DND-41 (cell line): ENCODE data around the gene SLC1A3.

ENCODE experiments used
- EZH2 ChIP-seq: IDR thresholded peaks from 3 replicates; pipeline ENCODE4 v1.6.1; 2012; ENCODE audit warnings: borderline replicate concordance, low read depth, mild to moderate bottlenecking, moderate library complexity, low read length, inconsistent platforms; ENCODE audit not compliant: severe bottlenecking
- TF ChIP-seq, protein P1 (sequence below): IDR thresholded peaks from 2 replicates; pipeline ENCODE4 v1.5.1; 2012; ENCODE audit warnings: borderline replicate concordance, low read length, moderate library complexity, mild to moderate bottlenecking; ENCODE audit not compliant: poor library complexity, severe bottlenecking; ENCODE audit errors: extremely low read depth

DNA sequence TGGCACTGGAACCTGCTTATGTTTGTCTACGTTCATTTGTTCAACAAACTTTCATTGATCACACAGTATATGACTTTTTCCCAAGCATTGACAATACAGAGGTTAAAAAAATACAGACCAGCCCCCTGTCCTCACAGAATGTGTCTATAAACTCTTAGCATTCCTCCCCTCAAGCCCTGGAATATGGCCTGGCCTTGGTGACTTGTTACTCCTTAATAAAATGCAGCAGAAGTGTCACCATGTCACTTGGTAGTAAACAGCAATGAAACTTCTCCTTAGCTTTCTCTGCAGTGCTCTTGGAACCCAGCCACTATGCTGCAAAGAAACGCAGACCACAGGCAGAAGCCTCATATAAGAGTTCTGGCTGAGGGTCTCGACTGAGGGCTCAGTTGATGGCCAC lies 19.1 kb upstream of the SLC1A3 start:
- TF ChIP-seq, protein P1, sequence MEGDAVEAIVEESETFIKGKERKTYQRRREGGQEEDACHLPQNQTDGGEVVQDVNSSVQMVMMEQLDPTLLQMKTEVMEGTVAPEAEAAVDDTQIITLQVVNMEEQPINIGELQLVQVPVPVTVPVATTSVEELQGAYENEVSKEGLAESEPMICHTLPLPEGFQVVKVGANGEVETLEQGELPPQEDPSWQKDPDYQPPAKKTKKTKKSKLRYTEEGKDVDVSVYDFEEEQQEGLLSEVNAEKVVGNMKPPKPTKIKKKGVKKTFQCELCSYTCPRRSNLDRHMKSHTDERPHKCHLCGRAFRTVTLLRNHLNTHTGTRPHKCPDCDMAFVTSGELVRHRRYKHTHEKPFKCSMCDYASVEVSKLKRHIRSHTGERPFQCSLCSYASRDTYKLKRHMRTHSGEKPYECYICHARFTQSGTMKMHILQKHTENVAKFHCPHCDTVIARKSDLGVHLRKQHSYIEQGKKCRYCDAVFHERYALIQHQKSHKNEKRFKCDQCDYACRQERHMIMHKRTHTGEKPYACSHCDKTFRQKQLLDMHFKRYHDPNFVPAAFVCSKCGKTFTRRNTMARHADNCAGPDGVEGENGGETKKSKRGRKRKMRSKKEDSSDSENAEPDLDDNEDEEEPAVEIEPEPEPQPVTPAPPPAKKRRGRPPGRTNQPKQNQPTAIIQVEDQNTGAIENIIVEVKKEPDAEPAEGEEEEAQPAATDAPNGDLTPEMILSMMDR, result no peak
- TF ChIP-seq EZH2, result no peak
